Measurements from ENCODE around the gene GJA3. TPM values are rescaled to one million over a fixed set of nuclear protein-coding genes. Genes with fewer than 3 reads are reported as not detected.

The GJA3 gene
- total RNA-seq, 1 donor, result under 0.01 TPM

DNA sequence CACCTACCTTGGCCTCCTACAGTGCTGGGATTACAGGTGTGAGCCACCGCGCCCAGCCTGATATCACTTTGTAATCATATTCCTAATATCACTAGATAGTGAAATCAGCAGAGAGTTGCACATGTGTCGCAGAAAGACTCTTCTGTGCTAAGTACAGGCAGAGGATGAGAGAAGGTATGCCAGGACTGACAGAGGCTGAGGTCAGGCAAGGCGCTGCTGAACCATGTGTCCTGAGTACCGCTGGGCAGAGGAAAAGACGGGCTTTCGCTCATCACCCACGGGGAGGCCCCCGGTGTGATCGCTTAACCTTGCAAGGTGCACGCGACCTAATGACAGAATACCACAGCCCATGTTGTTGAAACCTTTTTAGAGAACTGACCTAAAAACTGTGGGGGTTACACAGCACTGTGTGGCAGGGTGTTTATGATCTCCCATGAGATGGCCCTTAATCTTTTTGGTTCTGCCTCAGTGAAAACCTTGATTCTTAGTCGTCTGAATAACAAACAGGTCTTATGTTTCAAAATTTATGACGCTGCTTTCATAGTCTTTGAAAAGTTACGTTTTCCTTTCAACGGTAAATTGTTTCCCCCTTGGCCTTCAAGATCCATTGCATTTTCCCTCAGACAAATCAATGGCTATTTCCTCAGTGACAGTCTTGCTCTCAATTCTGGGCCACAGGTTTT is 12.2 kb downstream of the GJA3 start:
- Histone ChIP-seq H3K4me3 (ENCODE audit: insufficient read depth, low read length) (no peak overlapping the region), H3K27ac (ENCODE audit: low read depth, low read length) (no peak overlapping the region), H3K36me3 (ENCODE audit: insufficient read depth, low read length) (no peaks in the 10 kb centered on the region), H3K79me2 (ENCODE audit: insufficient read depth, low read length) (no peaks in the 10 kb centered on the region), H3K27me3 (ENCODE audit: insufficient read depth, low read length) (peaks cover 54% of the 10 kb centered on the region), H3K4me1 (ENCODE audit: insufficient read depth, low read length) (no peaks in the 10 kb centered on the region), H2AFZ (ENCODE audit: low read length) (no peak overlapping the region), H3K4me2 (ENCODE audit: insufficient read depth, low read length) (no peak overlapping the region), H3K9me3 (ENCODE audit: low read depth, low read length) (no peaks in the 10 kb centered on the region), H4K20me1 (ENCODE audit: insufficient read depth, low read length) (no peaks in the 10 kb centered on the region)
- TF ChIP-seq, protein P1, sequence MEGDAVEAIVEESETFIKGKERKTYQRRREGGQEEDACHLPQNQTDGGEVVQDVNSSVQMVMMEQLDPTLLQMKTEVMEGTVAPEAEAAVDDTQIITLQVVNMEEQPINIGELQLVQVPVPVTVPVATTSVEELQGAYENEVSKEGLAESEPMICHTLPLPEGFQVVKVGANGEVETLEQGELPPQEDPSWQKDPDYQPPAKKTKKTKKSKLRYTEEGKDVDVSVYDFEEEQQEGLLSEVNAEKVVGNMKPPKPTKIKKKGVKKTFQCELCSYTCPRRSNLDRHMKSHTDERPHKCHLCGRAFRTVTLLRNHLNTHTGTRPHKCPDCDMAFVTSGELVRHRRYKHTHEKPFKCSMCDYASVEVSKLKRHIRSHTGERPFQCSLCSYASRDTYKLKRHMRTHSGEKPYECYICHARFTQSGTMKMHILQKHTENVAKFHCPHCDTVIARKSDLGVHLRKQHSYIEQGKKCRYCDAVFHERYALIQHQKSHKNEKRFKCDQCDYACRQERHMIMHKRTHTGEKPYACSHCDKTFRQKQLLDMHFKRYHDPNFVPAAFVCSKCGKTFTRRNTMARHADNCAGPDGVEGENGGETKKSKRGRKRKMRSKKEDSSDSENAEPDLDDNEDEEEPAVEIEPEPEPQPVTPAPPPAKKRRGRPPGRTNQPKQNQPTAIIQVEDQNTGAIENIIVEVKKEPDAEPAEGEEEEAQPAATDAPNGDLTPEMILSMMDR (IDR thresholded peaks at IDR 0.05; ENCODE audit: extremely low read depth, low read depth, low read length), result no peak
- DNase-seq (ENCODE audit: insufficient read length, low spot score, missing footprints), result no peak

DNA sequence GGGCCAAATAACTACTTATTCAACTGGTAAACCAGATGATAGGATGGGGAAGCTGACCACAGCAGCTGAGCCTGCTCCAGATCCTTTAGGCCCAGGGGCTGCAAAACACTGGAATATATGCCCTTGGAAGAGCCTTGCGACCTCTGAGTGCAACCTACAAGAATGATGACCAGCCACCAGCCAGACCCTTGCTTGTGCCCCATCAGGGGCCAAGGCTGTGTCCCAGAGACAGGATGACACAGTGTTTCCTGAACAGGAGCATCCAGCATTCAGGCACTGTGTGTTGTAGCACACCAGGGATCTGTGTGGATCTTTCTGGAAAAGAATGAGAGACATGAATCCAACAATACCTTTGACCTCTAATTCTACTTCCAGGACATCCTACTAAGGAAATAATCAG is 14.5 kb downstream of the GJA3 start:
- DNase-seq (ENCODE audit: insufficient read length, low spot score, missing footprints), result no peak
- H3K79me2 ChIP-seq (ENCODE audit: insufficient read depth, low read length), result no peaks in the 10 kb centered on the region
- H3K9me3 ChIP-seq (ENCODE audit: low read depth, low read length), result no peaks in the 10 kb centered on the region
- TF ChIP-seq, protein P1 (IDR thresholded peaks at IDR 0.05; ENCODE audit: extremely low read depth, low read depth, low read length), result no peak
- no peaks in the 10 kb centered on the region for H3K36me3 ChIP-seq (ENCODE audit: insufficient read depth, low read length)
- no peak overlapping the region for H3K27ac ChIP-seq (ENCODE audit: low read depth, low read length)
- no peaks in the 10 kb centered on the region for H3K4me1 ChIP-seq (ENCODE audit: insufficient read depth, low read length)
- H3K4me3 ChIP-seq (ENCODE audit: insufficient read depth, low read length), result no peak overlapping the region
- no peak overlapping the region for H2AFZ ChIP-seq (ENCODE audit: low read length)
- H3K4me2 ChIP-seq (ENCODE audit: insufficient read depth, low read length), result no peak overlapping the region
- H4K20me1 ChIP-seq (ENCODE audit: insufficient read depth, low read length), result no peaks in the 10 kb centered on the region
- peaks cover 70% of the 10 kb centered on the region for H3K27me3 ChIP-seq (ENCODE audit: insufficient read depth, low read length)

- Histone ChIP-seq H3K27ac (ENCODE audit: low read depth, low read length) (no peak overlapping the region), H3K4me2 (ENCODE audit: insufficient read depth, low read length) (no peak overlapping the region), H3K4me1 (ENCODE audit: insufficient read depth, low read length) (no peaks in the 10 kb centered on the region), H3K27me3 (ENCODE audit: insufficient read depth, low read length) (peaks cover 79% of the 10 kb centered on the region), H3K79me2 (ENCODE audit: insufficient read depth, low read length) (no peaks in the 10 kb centered on the region), H3K9me3 (ENCODE audit: low read depth, low read length) (no peaks in the 10 kb centered on the region), H3K36me3 (ENCODE audit: insufficient read depth, low read length) (no peaks in the 10 kb centered on the region), H4K20me1 (ENCODE audit: insufficient read depth, low read length) (no peaks in the 10 kb centered on the region), H2AFZ (ENCODE audit: low read length) (no peak overlapping the region), H3K4me3 (ENCODE audit: insufficient read depth, low read length) (no peak overlapping the region)
- DNase-seq (ENCODE audit: insufficient read length, low spot score, missing footprints), result no peak
- TF ChIP-seq, protein P1 (IDR thresholded peaks at IDR 0.05; ENCODE audit: extremely low read depth, low read depth, low read length), result no peak
Observed at GRCh38 chr13:20145521-20145920, 15.3 kb downstream of the GJA3 start.

- Histone ChIP-seq H3K79me2 (ENCODE audit: insufficient read depth, low read length) (no peaks in the 10 kb centered on the region), H3K4me2 (ENCODE audit: insufficient read depth, low read length) (no peak overlapping the region), H3K27ac (ENCODE audit: low read depth, low read length) (no peak overlapping the region), H3K27me3 (ENCODE audit: insufficient read depth, low read length) (peaks cover 83% of the 10 kb centered on the region), H4K20me1 (ENCODE audit: insufficient read depth, low read length) (no peaks in the 10 kb centered on the region), H3K4me3 (ENCODE audit: insufficient read depth, low read length) (no peak overlapping the region), H2AFZ (ENCODE audit: low read length) (no peak overlapping the region), H3K36me3 (ENCODE audit: insufficient read depth, low read length) (no peaks in the 10 kb centered on the region), H3K4me1 (ENCODE audit: insufficient read depth, low read length) (no peaks in the 10 kb centered on the region), H3K9me3 (ENCODE audit: low read depth, low read length) (no peaks in the 10 kb centered on the region)
- TF ChIP-seq, protein P1 (IDR thresholded peaks at IDR 0.05; ENCODE audit: extremely low read depth, low read depth, low read length), result no peak
- DNase-seq (ENCODE audit: insufficient read length, low spot score, missing footprints), result no peak
Observed at GRCh38 chr13:20144141-20144850, 16.6 kb downstream of the GJA3 start.
